ENCODE measurements around the gene TCTA.

GRCh38 chr3:49383387-49383786, 28.8 kb upstream of the TCTA start:
- TF ChIP-seq CTCF (IDR thresholded peaks at IDR 0.05 in 4 of 5, conservative IDR thresholded peaks at IDR 0.05 in 1 of 5): no peak
- TF ChIP-seq POLR2A (IDR thresholded peaks at IDR 0.05): no peak

All from gastrocnemius medialis (tissue), 4 donors.